GM21737 (cell line): ENCODE data around the gene SAC3D1.
"Not testable (repeated sequence)": the region's sequence is repeated elsewhere in the genome, so short reads cannot be mapped to it uniquely, and the experiment has no call there.

Experiments
- ATAC-seq: cut with Tn5 transposase; IDR thresholded peaks from one replicate; pipeline ENCODE4 v1.9.1; 2021; ENCODE audit warnings: mild to moderate bottlenecking, moderate library complexity; ENCODE audit not compliant: unreplicated experiment

The SAC3D1 gene

DNA sequence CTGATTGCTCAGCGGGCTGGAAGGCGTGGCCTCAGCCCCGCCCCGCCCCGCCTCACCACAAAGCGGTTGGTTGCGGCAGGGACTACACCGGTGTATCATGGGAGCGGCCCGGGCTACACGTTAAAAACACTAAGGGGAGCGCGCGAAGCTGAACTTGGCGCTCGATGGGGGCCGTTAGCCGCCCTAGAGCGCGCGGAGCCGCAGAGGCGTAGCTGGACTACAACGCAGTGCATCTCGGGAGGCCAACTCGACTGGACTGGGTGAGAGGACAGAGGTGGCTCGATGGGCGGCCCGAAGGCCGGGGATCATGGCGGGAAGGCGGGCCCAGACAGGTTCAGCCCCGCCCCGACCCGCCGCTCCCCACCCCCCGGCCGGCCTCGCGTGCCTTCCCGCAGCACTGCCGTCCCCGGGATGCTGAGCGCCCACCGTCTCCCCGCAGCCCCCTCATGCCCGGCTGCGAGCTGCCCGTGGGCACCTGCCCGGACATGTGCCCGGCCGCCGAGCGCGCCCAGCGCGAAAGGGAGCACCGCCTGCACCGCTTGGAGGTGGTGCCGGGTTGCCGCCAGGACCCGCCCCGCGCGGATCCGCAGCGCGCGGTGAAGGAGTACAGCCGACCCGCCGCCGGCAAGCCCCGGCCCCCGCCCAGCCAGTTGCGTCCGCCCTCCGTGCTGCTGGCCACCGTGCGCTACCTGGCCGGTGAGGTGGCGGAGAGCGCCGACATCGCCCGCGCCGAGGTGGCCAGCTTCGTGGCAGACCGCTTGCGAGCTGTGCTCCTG, at the start of gene SAC3D1:
TSS of gene SAC3D1 (plus strand) at position 364 of the 776 bp plus-strand sequence. CDS start at position 447, 83 bp downstream.
- ATAC-seq: peak; percentile 75

GRCh38 chr11:64994318-64994717, 46.7 kb upstream of the SAC3D1 start:
- no peak for ATAC-seq

DNA sequence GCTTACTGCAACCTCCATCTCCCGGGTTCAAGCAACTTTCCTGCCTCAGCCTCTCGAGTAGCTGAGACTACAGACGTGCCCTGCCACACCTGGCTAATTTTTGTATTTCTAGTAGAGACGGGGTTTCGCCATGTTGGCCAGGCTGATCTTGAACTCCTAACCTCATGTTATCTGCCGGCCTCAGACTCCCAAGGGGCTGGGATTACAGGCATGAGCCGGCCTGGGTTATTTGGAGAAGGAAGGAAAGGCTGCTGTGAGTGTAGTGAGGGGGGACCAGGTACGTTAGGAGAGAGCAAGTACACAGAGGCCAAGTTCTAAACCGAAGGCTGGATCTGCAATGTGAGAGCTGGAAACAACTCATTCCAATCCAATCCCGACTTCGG, 44.7 kb upstream of the SAC3D1 start:
- no peak for ATAC-seq

GRCh38 chr11:64996710-64997380, 44.2 kb upstream of the SAC3D1 start, which contains the start of gene BATF2:
TSS of gene BATF2 (minus strand) at chr11:64996971. CDS start at chr11:64996914, 57 bp downstream.
- no peak for ATAC-seq

GRCh38 chr11:64998141-64998540, 42.9 kb upstream of the SAC3D1 start:
- ATAC-seq: no peak

- no peak for ATAC-seq
These were observed 42.1 kb upstream of the SAC3D1 start for GRCh38 chr11:64998690-64999431.

DNA sequence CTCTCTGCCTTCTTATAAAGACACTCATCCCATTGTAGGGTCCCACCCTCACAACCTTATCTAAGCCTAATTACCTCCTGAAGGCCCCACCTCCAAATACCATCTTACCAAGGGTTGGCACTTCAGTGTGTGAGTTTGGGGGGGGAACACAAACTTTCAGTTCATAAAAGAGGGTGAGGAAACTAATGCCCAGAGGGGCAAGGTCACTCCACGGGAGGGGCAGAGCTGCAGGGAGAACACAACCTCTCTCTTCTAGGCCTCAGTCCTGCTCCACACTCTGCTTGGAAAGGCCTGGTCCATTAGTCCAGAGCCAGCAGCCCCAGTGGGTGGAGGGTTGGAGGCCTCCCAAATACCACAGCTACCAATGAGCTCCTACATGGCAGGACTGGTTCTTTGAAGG, 41.5 kb upstream of the SAC3D1 start:
- ATAC-seq: no peak

GRCh38 chr11:65002706-65003105, 38.3 kb upstream of the SAC3D1 start:
- ATAC-seq: no peak

DNA sequence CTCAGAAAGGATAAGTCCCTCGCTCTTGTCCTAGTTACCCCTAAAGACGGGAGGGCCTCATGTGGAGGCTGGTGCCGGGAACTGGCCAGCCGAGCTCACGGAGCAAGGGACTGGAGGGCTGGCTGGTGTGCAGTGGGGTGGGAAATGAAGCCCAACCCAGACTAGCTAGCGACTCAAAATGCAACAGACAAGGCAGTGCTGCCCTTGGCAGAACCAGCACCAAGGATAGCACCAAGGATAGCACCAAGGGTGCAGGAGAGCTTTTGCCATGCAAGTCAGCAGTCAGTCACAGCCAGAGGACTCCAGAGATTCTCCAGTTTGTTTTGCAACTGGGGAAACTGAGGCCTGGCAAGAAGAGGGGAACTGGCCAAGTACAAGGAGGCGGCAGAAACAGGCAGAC, 37.7 kb upstream of the SAC3D1 start:
- no peak for ATAC-seq

DNA sequence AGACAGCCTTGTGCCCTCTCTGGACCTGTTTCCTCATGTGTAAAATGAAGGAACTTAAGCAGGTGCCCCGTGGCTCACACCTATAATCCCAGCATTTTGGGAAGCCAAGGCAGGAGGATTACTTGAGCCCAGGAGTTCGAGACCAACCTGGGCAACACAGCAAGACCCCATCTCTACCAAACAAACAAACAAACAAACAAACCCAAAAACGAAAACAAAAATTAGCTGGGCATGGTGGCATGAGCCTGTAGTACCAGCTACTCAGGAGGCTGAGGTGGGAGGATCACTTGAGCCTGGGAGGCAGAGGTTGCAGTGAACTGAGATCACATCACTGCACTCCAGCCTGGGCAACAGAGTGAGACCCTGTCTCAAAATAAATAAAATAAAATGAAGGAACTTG, 37.0 kb upstream of the SAC3D1 start:
- not testable (repeated sequence) for ATAC-seq

GRCh38 chr11:65008016-65008415, 33.0 kb upstream of the SAC3D1 start:
- no peak for ATAC-seq

DNA sequence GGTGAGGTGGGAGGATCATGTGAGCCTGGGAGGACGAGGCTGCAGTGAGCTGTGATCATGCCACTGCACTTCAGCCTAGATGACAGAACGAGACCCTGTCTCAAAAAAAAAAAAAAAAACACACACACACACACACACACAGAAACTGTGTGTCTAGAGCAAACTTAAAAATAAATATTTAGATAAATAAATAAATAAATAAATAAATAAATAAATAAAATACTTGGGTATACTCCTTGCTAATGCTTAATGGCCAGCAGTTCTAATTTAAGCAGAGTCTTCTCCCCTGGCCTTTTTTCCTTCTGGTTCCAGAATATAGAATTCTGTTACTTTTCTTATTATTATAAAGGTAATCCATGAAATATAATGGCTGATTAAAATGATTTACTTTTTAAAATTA, 32.1 kb upstream of the SAC3D1 start:
- ATAC-seq: no peak

DNA sequence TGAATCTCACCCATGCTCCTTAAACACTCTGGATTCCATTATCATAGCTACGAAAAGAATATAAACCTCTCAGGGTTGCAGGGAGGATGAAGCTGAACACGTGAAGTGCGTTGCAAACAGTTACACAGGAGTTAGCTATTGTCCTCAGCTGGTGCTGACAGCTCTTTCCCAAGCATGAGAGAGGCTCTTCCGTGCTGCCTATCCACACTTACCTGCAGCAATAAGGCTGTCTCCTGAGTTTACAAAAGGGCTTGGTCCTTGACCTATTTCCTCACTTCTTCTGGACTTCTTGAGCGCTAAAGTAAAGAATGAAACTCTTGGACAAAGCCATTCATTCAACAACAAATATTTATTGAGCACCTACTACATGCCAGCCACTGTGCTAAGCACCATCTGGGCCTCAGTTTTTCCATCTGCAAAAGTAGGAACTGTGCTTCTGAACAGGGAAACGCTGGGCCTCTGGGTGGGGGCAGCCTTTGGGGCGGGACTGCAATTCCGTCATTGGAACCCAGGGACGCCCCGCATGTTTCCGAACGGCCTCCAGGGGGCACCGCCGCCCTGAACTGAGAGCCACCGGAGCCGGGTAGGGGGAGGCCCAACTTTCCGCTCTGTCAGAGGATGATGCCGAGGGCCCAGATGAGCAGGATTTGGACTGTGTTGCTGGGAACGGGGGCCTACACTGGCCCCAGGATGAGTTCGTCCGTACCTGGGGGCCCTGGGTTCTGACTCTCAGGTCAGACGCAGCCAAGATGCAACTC, 27.7 kb upstream of the SAC3D1 start:
- peak; percentile 83 for ATAC-seq

DNA sequence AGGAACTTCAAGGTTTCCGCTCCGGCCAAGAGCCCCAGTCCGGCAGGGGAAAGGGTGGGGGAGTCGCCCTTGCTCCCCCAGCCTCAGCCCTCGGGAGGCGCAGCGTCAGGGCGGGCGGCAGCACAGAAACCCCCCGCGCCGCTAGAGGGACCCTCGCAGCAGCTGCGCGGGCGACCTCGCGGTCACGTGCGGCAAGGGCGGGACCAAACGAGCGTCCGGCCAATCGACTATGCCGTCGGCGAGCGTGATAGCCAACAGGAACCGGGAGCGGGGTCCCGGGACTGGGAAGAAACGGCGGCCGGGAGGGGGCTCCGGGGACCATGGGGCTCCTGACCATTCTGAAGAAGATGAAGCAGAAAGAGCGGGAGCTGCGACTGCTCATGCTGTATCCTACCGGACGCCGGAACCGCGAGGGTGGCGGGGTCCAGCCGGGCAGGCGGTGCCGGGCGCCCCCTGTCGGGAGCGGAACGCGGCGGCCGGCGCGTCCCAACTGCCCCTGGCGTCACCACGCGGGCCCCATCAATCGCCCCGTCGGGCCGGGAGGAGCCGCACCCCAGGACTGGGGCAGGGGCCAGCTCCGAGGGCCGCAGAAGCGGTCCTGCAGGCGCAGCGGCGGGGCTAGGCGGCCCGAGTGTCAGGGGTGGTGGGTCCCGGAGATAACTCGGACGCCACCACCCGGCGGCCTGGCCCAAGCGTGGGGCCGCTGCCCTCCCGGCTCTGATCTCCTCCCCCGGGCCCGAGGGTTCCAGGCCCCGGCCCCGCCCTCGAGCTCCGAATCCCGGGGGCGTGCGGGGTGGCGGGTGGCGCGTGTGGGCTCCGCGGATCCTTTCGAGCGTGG, 26.9 kb upstream of the SAC3D1 start, which contains the start of gene ARL2:
TSS of gene ARL2 (plus strand) at position 273 of the 838 bp plus-strand sequence. CDS start at position 321, 48 bp downstream.
- ATAC-seq: peak; percentile 64

GRCh38 chr11:65014726-65015227, 26.2 kb upstream of the SAC3D1 start:
- ATAC-seq: no peak

DNA sequence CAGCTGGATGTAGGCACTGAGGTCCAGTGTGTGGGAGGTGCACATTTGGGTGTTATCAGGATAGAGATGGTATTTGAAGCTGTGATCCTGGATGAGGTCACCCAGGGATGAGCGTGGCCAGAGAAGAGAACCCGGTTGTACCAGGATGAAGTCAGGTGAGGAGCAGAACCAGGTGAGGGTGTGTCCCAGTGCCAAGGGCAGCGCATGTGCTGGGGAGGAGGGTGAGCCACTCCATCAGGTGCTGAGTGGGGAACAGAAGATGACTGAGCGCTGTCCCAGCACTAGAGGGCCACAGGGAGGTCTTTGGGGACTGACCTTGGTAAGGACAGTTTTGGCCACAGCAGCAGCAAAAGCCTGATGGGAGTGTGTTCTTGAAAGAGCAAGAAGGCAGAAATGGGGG, 24.3 kb upstream of the SAC3D1 start:
- no peak for ATAC-seq

- no peak for ATAC-seq
These were observed 23.1 kb upstream of the SAC3D1 start for GRCh38 chr11:65017937-65018336.

DNA sequence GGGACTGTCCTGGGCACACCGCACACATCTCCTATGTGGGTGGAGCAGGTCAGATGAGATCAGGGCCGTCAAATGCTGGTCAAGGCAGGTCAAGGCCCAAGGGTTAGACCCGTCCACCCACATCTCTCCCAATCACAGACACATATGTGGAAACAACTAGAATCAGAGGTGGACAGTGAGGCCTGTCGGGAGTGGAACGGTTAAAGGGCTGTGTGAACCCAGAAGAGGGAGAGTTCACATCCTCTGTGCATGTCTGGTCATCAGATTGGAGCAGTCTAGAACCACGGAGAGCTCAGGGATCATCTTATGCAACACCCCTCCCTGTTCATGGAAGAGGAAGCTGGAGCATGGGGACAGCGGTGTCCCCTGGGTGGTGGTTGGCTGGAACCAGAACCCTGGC, 21.2 kb upstream of the SAC3D1 start:
- ATAC-seq: no peak

DNA sequence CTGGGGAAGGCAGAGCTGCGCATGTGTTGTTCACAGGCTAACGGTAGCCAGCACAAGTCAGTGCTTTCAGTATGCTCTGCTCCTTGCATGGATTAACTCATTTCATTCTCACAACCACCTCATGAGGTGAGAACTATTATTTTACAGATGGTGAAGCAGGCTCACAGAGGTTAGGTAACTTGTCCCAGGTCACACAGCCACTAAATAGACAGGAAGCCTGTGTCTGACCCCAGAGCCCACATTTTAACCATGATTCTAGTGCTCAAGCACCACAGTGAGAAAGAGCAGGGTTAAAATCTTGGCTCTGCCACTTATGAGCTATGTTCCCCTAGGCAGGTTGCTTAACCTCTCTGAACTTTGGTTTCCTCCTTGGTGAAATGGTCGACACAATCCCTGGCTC, 20.0 kb upstream of the SAC3D1 start:
- no peak for ATAC-seq

- no peak for ATAC-seq
These were observed 19.5 kb upstream of the SAC3D1 start for GRCh38 chr11:65021509-65021908.
